CD14-positive monocyte (primary cell): ENCODE data around the gene CD44. TPM values are rescaled to one million over a fixed set of nuclear protein-coding genes. Genes with fewer than 3 reads are reported as not detected.

Source experiments
- DNase-seq, 3 donors: peaks; one replicate each; pipeline ENCODE4 v3.0.0-alpha.2; 2011 to 2022
- H2AFZ ChIP-seq: 2 replicates; pipeline ENCODE4 v1.6.0; 2012; ENCODE audit warnings: mild to moderate bottlenecking, low read depth, low read length, inconsistent platforms; ENCODE audit not compliant: insufficient read depth, poor library complexity, severe bottlenecking
- H3K27ac ChIP-seq, 2 donors: 1 replicate in 1 of 2; 2 replicates in 1 of 2; pipeline ENCODE4 v1.5.1; 2012 to 2013; ENCODE audit warnings: low read length in 2 of 2, control low read depth in 1 of 2, inconsistent platforms in 1 of 2, low read depth in 1 of 2, mild to moderate bottlenecking in 1 of 2
- H3K27me3 ChIP-seq, 2 donors: one replicate each; pipeline versions ENCODE4 v1.6.0 to v1.6.1; 2011 to 2013; ENCODE audit warnings: low read length in 2 of 2; ENCODE audit not compliant: control insufficient read depth in 2 of 2, insufficient read depth in 2 of 2
- H3K36me3 ChIP-seq, 2 donors: replicated peaks in 1 of 2; 1 replicate in 1 of 2; 2 replicates in 1 of 2; pipeline versions ENCODE4 v1.5.1 to v1.6.1; 2012 to 2013; ENCODE audit warnings: low read length in 2 of 2, control low read depth in 1 of 2, inconsistent platforms in 1 of 2, mild to moderate bottlenecking in 1 of 2; ENCODE audit not compliant: insufficient read depth in 2 of 2, control insufficient read depth in 1 of 2
- H3K4me1 ChIP-seq, 2 donors: 1 replicate in 1 of 2; 2 replicates in 1 of 2; pipeline versions ENCODE4 v1.5.1 to v1.6.1; 2012 to 2013; ENCODE audit warnings: low read length in 2 of 2, control low read depth in 1 of 2, inconsistent platforms in 1 of 2, mild to moderate bottlenecking in 1 of 2, moderate library complexity in 1 of 2; ENCODE audit not compliant: insufficient read depth in 2 of 2, control insufficient read depth in 1 of 2
- H3K4me2 ChIP-seq: replicated peaks from 2 replicates; pipeline ENCODE3; 2012; ENCODE audit warnings: low read length, moderate library complexity, mild to moderate bottlenecking; ENCODE audit not compliant: poor library complexity, severe bottlenecking; ENCODE audit errors: extremely low read depth
- H3K4me3 ChIP-seq, 3 experiments: fragments of 200-600 bp in 1 of 3; sonication (generic) in 1 of 3; replicated peaks in 1 of 3; 1 replicate in 2 of 3; 2 replicates in 1 of 3; pipeline ENCODE4 v1.5.1; 2011 to 2013; ENCODE audit warnings: low read length in 3 of 3, mild to moderate bottlenecking in 3 of 3, control low read depth in 2 of 3, low read depth in 2 of 3, inconsistent platforms in 1 of 3, moderate library complexity in 1 of 3
- H3K79me2 ChIP-seq: 2 replicates; pipeline ENCODE4 v1.6.0; 2012; ENCODE audit warnings: mild to moderate bottlenecking, control low read depth, inconsistent platforms, low read length, moderate library complexity; ENCODE audit not compliant: insufficient read depth
- H3K9ac ChIP-seq: 2 replicates; pipeline ENCODE4 v1.6.0; 2017; ENCODE audit warnings: low read length, mild to moderate bottlenecking; ENCODE audit not compliant: insufficient read depth, poor library complexity, severe bottlenecking
- H3K9me3 ChIP-seq, 2 donors: replicated peaks in 1 of 2; 1 replicate in 1 of 2; 2 replicates in 1 of 2; pipeline versions ENCODE4 v1.5.1 to v1.6.1; 2012 to 2013; ENCODE audit warnings: low read length in 2 of 2, control low read depth in 1 of 2; ENCODE audit not compliant: control insufficient read depth in 1 of 2, insufficient read depth in 1 of 2
- H4K20me1 ChIP-seq: 2 replicates; pipeline ENCODE4 v1.6.0; 2012; ENCODE audit warnings: mild to moderate bottlenecking, low read length, control low read depth, moderate library complexity; ENCODE audit not compliant: insufficient read depth
- H3K27ac Mint-ChIP-seq, 7 donors: one replicate each; pipeline ENCODE4 v1.8.0; 2020; ENCODE audit warnings: mild to moderate bottlenecking in 7 of 7, mixed read lengths in 7 of 7, moderate library complexity in 6 of 7, inconsistent platforms in 2 of 7
- H3K27me3 Mint-ChIP-seq, 3 donors: one replicate each; pipeline ENCODE4 v1.8.0; 2021 to 2022; ENCODE audit warnings: low read depth in 3 of 3, mild to moderate bottlenecking in 3 of 3, mixed read lengths in 3 of 3, moderate library complexity in 3 of 3, inconsistent platforms in 1 of 3
- H3K36me3 Mint-ChIP-seq, 2 donors: one replicate each; pipeline ENCODE4 v1.8.0; 2020; ENCODE audit warnings: mixed read lengths in 2 of 2, inconsistent platforms in 1 of 2, mild to moderate bottlenecking in 1 of 2
- H3K4me1 Mint-ChIP-seq: one replicate; pipeline ENCODE4 v1.8.0; 2020; ENCODE audit warnings: mild to moderate bottlenecking, mixed read lengths
- H3K4me3 Mint-ChIP-seq, 2 donors: one replicate each; pipeline ENCODE4 v1.8.0; 2020; ENCODE audit warnings: mild to moderate bottlenecking in 2 of 2, mixed read lengths in 2 of 2, moderate library complexity in 1 of 2
- H3K9me3 Mint-ChIP-seq, 7 donors: one replicate each; pipeline ENCODE4 v1.8.0; 2020 to 2022; ENCODE audit warnings: mixed read lengths in 7 of 7, mild to moderate bottlenecking in 6 of 7, moderate library complexity in 6 of 7, inconsistent platforms in 2 of 7
- CTCF ChIP-seq: fragments of 200-600 bp; IDR thresholded peaks from one replicate; pipeline ENCODE4 v1.8.0; 2022; ENCODE audit warnings: antibody characterized with exemption, mild to moderate bottlenecking
- WGBS: methylation state at CpG from one replicate; pipeline ENCODE4 v1.1.5; 2013; ENCODE audit warnings: missing lambda C conversion rate; ENCODE audit not compliant: insufficient coverage; 5-methylcytosine and 5-hydroxymethylcytosine counted together
- intact Hi-C, 2 donors: fragments of 100-400 bp; cut with micrococcal nuclease; formaldehyde crosslinking; loops; one replicate each; pipeline versions ENCODE4 v1.15.0 to v1.15.1; 2023
- polyA plus RNA-seq, 3 donors: library from polyadenylated mRNA; depleted of rRNA in 1 of 3; unstranded in 2 of 3; stranded (reverse) in 1 of 3; fragments of 300-500 nt in 2 of 3; fragments of >200 nt in 1 of 3; fragmentation: Illumina TruSeq in 2 of 3; gene quantifications; 1 replicate in 2 of 3; 2 replicates in 1 of 3; pipeline ENCODE4 v1.2.3, GENCODE V29; 2012 to 2021

CD44 gene
- polyA plus RNA-seq, 3 donors: 415 to 866 (median 531) TPM

GRCh38 chr11:35277827-35278226, 138.9 kb downstream of the CD44 start:
- Histone ChIP-seq H3K79me2 (no peaks in the 10 kb centered on the region), H3K4me3 (no peak overlapping the region), H4K20me1 (no peaks in the 10 kb centered on the region), H3K27me3 (no peaks in the 10 kb centered on the region), H3K9ac (no peak overlapping the region), H3K4me1 (peaks cover 8 to 14% of the 10 kb centered on the region in 2 donors), H3K27ac (no peak overlapping the region), H3K4me2 (no peak overlapping the region), H2AFZ (no peak overlapping the region), H3K36me3 (no peaks in the 10 kb centered on the region), H3K9me3 (no peaks in the 10 kb centered on the region)
- Mint-ChIP-seq H3K27me3 (peaks cover 0 to 1% (median 1%) of the 10 kb centered on the region in 3 donors), H3K9me3 (peaks cover 0 to 3% (median 0%) of the 10 kb centered on the region in 7 donors), H3K36me3 (peaks cover 0 to 3% of the 10 kb centered on the region in 2 donors), H3K4me1 (peaks cover 40% of the 10 kb centered on the region), H3K27ac (no peak overlapping the region), H3K4me3 (no peak overlapping the region)
- no peak for DNase-seq
- no peak for TF ChIP-seq CTCF
- WGBS: 93% methylated on average over 2 of the region's 2 CpGs
- intact Hi-C loops: loop anchor here in 1 of 2 donors (10.0 kb wide), 1 partner anchor 87 kb away; no protein-coding TSS in a partner anchor

- Histone ChIP-seq H3K9ac (no peak overlapping the region), H3K4me2 (no peak overlapping the region), H4K20me1 (no peaks in the 10 kb centered on the region), H3K27ac (no peak overlapping the region), H2AFZ (no peak overlapping the region), H3K27me3 (no peaks in the 10 kb centered on the region), H3K36me3 (no peaks in the 10 kb centered on the region), H3K4me3 (no peak overlapping the region), H3K9me3 (no peaks in the 10 kb centered on the region), H3K4me1 (peaks cover 0 to 6% of the 10 kb centered on the region in 2 donors), H3K79me2 (no peaks in the 10 kb centered on the region)
- no CpG with 5 or more reads among the region's 7 CpGs for WGBS
- Mint-ChIP-seq H3K4me1 (peaks cover 25% of the 10 kb centered on the region), H3K36me3 (no peaks in the 10 kb centered on the region), H3K27me3 (peaks cover 0 to 1% (median 1%) of the 10 kb centered on the region in 3 donors), H3K9me3 (peaks cover 0 to 3% (median 0%) of the 10 kb centered on the region in 7 donors), H3K4me3 (no peak overlapping the region), H3K27ac (no peak overlapping the region)
- no peak for TF ChIP-seq CTCF
- no peak for DNase-seq
- intact Hi-C loops: no loop called here
Observed at GRCh38 chr11:35280727-35281126, 141.8 kb downstream of the CD44 start.
